Activated CD8-positive, alpha-beta T cell treated with anti-CD3 and anti-CD28 coated beads, Interleukin-2, amount 10 ng/mL, durations not matched to agents 7 days and 5 days (primary cell): Measurements from ENCODE around the gene CRHBP. TPM values are rescaled to one million over a fixed set of nuclear protein-coding genes. Genes with fewer than 3 reads are reported as not detected.
"Not testable (repeated sequence)": the region's sequence is repeated elsewhere in the genome, so short reads cannot be mapped to it uniquely, and the experiment has no call there.

Source experiments
- ATAC-seq: fragments of 150-1000 bp; cut with Tn5 transposase; one replicate; pipeline ENCODE4 v1.10.0; 2021; ENCODE audit warnings: moderate library complexity
- CTCF ChIA-PET: fragments of 350-600 bp; sonication (Branson Sonifier 250); formaldehyde crosslinking; loops from one replicate; lab custom pipeline; 2021; ENCODE audit warnings: antibody characterized with exemption; lab: Charles Lee
- POLR2A ChIA-PET: fragments of 350-600 bp; sonication (Branson Sonifier 250); formaldehyde crosslinking; loops from one replicate; lab custom pipeline; 2021; ENCODE audit warnings: antibody characterized with exemption; lab: Charles Lee
- DNase-seq: peaks from one replicate; pipeline ENCODE4 v3.0.0-alpha.2; 2020
- H3K27ac Mint-ChIP-seq: one replicate; pipeline ENCODE4 v1.8.0; 2021; ENCODE audit warnings: mild to moderate bottlenecking, mixed read lengths
- H3K27me3 Mint-ChIP-seq: one replicate; pipeline ENCODE4 v1.8.0; 2021; ENCODE audit warnings: low read depth, mixed read lengths
- H3K36me3 Mint-ChIP-seq: one replicate; pipeline ENCODE4 v1.8.0; 2021; ENCODE audit warnings: low read depth, mixed read lengths
- H3K4me1 Mint-ChIP-seq: one replicate; pipeline ENCODE4 v1.8.0; 2021; ENCODE audit warnings: low read depth, mixed read lengths
- H3K4me3 Mint-ChIP-seq: one replicate; pipeline ENCODE4 v1.8.0; 2021; ENCODE audit warnings: mild to moderate bottlenecking, mixed read lengths
- H3K9me3 Mint-ChIP-seq: one replicate; pipeline ENCODE4 v1.8.0; 2022; ENCODE audit warnings: mixed read lengths; ENCODE audit not compliant: insufficient read depth
- total RNA-seq, 2 experiments: library from RNA; stranded (reverse); gene quantifications; one replicate each; pipeline ENCODE4 v1.2.3, GENCODE V29; 2021

Gene CRHBP
- total RNA-seq, 2 experiments from 2014 or later, result 0.29 to 0.34 TPM

DNA sequence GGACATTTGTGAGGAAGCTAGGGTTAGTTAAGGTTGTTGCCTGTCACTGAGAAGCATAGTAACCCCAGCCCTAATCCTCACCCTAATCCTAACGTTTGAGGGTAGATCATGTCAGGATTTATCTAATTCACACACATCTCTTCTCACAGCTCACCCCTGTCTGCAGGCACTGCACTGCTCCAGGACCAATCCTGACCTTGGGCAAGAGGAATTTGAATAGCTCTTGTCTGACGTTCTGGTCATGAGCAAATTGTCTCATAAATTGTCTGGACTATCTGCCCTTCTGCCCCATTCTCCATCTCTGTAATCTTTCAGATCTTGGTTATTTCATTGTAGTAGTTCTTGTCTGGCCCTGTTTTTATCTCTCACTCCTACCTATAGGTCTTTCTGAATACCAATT, 18.7 kb downstream of the CRHBP start:
- Mint-ChIP-seq H3K27me3 (peaks cover 22% of the 10 kb centered on the region), H3K36me3 (no peaks in the 10 kb centered on the region), H3K9me3 (no peaks in the 10 kb centered on the region), H3K4me1 (no peaks in the 10 kb centered on the region), H3K4me3 (no peak overlapping the region), H3K27ac (no peak overlapping the region)
- ChIA-PET CTCF (no interaction called here), POLR2A (no interaction called here)
- ATAC-seq, result no peak
- DNase-seq, result no peak

DNA sequence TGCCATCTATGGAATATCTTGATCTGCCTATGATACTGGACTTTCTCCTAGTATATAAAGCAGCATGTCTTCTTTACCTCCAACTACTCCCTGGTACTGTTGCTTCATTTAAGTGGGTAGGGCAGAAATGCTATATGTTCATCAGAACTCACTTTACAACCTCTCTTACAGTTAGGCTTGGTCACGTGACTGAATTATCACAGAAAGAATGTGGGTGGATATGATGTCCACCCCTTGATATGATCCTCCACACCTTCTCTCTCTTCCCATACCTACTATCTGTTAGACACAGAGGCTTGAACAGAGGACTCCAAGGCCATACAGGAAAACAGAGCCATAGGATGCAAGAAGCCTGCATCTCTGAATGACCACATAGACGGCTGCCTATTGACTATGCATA, 19.8 kb downstream of the CRHBP start:
- H3K36me3 Mint-ChIP-seq, result no peaks in the 10 kb centered on the region
- no peaks in the 10 kb centered on the region for H3K9me3 Mint-ChIP-seq
- DNase-seq (no peak), ATAC-seq (no peak)
- peaks cover 23% of the 10 kb centered on the region for H3K27me3 Mint-ChIP-seq
- ChIA-PET CTCF (no interaction called here), POLR2A (no interaction called here)
- no peak overlapping the region for H3K27ac Mint-ChIP-seq
- no peaks in the 10 kb centered on the region for H3K4me1 Mint-ChIP-seq
- H3K4me3 Mint-ChIP-seq, result no peak overlapping the region

- peaks cover 21% of the 10 kb centered on the region for H3K27me3 Mint-ChIP-seq
- H3K36me3 Mint-ChIP-seq, result no peaks in the 10 kb centered on the region
Observed at GRCh38 chr5:76974785-76975184, 21.9 kb downstream of the CRHBP start.

DNA sequence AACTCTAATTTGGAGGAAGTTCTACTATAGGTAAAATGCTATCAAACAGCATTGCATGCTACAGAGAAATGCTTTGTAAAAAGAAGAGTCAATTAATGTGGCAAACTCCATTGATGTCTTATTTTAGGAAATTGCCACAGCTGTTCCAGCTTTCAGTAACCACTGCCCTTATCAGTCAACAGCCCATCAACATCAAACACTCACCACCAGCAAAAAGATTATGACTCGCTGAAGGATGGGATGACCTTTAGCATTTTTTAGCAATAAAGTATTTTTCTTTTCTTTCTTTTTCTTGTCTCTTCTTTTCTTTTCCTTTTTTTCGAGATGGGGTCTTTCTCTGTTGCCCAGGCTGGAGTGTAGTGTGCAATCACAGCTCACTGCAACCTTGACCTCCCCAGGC, 26.0 kb downstream of the CRHBP start:
- H3K36me3 Mint-ChIP-seq, result no peaks in the 10 kb centered on the region
- ChIA-PET POLR2A (no interaction called here), CTCF (no interaction called here)
- ATAC-seq, result no peak
- peaks cover 12% of the 10 kb centered on the region for H3K27me3 Mint-ChIP-seq
- no peak overlapping the region for H3K27ac Mint-ChIP-seq
- no peak for DNase-seq
- no peaks in the 10 kb centered on the region for H3K9me3 Mint-ChIP-seq
- H3K4me1 Mint-ChIP-seq, result no peaks in the 10 kb centered on the region
- no peak overlapping the region for H3K4me3 Mint-ChIP-seq

More at GRCh38 chr5:76974785-76975184, 21.9 kb downstream of the CRHBP start:
- Mint-ChIP-seq H3K9me3 (no peaks in the 10 kb centered on the region), H3K4me3 (no peak overlapping the region), H3K4me1 (no peaks in the 10 kb centered on the region), H3K27ac (no peak overlapping the region)
- DNase-seq (no peak), ATAC-seq (no peak)
- ChIA-PET POLR2A (no interaction called here), CTCF (no interaction called here)

DNA sequence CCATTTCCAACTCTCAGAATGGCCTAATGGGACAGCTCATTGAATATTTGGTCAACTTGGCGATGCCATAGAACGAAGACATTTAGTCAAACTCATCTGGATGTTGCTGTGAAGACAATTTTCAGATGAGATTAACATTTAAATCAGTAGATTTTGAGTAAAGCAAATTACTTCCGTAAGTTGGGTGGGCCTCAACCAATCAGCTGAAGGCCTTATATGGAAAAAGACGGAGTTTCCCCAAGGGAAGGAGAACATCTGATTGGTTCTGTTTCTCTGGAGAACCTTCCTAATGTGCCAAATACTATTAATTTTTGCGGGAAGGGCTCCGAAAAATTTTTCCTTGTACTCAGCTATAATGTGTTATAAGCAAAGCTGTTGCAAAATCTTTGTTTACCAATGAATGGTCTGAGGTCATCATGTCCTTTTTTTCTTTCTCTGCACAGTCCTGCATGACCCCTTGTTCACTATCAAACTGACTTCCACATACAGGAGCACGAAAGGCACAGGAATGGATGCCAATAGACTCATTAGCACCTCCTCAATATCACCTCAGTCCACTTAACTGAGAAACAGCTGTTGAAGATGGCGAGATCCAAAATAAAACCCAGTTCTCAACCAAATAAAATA, 27.8 kb downstream of the CRHBP start:
- Mint-ChIP-seq H3K27me3 (peaks cover 12% of the 10 kb centered on the region), H3K9me3 (no peaks in the 10 kb centered on the region), H3K36me3 (no peaks in the 10 kb centered on the region), H3K4me1 (no peaks in the 10 kb centered on the region), H3K4me3 (no peak overlapping the region), H3K27ac (no peak overlapping the region)
- no peak for DNase-seq
- POLR2A ChIA-PET, result no interaction called here
- CTCF ChIA-PET, result no interaction called here
- ATAC-seq, result no peak

DNA sequence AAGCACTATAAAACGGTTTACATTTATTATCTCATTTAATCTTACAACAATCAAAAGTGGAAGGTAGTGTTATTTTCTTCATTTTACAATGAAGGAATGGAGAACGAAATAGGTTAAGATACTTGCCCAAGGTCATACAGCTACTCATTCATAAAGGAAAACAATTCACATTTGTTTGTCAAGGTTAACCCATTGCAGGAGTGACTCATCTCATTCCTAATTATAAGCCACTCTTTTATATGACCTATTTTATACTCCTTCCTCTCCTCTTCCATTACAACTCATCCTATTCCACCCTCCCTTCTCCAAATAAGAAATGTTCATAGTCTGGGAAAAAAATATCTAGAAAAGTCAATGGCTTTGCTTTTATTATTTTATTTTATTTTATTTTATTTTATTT, 29.6 kb downstream of the CRHBP start:
- CTCF ChIA-PET, result no interaction called here

DNA sequence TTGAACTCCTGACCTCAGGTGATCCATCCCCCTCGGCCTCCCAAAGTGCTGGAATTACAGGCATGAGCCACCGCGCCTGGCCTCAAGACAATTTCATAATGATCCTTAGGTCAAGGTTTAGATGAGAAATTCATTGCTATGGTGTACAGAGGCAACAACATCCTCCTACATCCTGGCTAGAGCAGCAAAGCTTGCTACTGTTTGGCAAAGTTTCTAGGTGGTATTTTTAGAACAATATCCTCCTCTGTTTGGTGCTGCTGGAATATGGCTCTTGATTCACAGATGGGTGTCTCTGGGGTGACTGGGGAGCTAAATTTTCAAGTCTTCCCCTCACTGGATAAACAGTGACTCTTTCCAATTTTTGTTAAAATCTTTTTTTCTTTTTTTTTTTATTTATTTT, 30.6 kb downstream of the CRHBP start:
- H3K4me3 Mint-ChIP-seq, result no peak overlapping the region
- no peak for DNase-seq
- CTCF ChIA-PET, result no interaction called here
- POLR2A ChIA-PET, result no interaction called here
- no peaks in the 10 kb centered on the region for H3K9me3 Mint-ChIP-seq
- H3K27ac Mint-ChIP-seq, result no peak overlapping the region
- no peaks in the 10 kb centered on the region for H3K36me3 Mint-ChIP-seq
- ATAC-seq, result no peak
- peaks cover 5% of the 10 kb centered on the region for H3K27me3 Mint-ChIP-seq
- no peaks in the 10 kb centered on the region for H3K4me1 Mint-ChIP-seq

More for the DNA sequence above, 29.6 kb downstream of the CRHBP start:
- POLR2A ChIA-PET, result no interaction called here
- no peaks in the 10 kb centered on the region for H3K4me1 Mint-ChIP-seq
- H3K9me3 Mint-ChIP-seq, result no peaks in the 10 kb centered on the region
- ATAC-seq (no peak), DNase-seq (no peak)
- no peak overlapping the region for H3K4me3 Mint-ChIP-seq
- no peak overlapping the region for H3K27ac Mint-ChIP-seq
- H3K27me3 Mint-ChIP-seq, result peaks cover 10% of the 10 kb centered on the region
- H3K36me3 Mint-ChIP-seq, result no peaks in the 10 kb centered on the region

DNA sequence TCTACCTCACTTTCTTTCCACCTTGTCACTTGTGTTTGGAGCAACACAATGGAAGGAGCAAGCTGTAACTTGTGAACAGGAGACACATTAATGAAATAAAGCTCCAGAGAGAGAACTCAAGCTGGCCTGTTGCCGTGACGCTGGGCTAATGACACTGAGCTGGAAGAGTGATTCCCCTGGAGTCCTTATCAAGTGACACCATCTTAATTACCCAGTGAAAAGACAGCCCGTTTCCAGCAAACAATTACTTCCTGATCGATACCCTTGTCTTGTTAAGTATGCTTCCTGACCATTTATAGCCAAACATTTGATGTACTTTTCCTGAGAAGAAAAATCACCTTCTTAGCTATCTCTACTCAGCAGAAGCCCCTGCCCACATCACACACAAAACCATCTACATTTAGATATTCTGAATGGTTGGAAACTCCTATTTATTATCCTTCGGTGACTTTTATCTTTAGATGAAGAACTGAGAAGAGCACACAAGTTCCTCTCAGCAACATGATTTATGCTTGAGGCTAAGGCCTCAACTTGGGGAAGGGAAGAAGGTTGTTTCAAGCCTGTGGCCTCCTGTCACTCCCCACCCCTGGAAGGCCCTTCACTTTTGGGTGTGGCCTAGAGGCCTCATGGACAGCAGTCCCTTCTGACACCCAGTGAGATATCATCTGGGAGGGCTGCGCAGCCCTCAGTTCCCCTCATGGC, 34.1 kb downstream of the CRHBP start:
- Mint-ChIP-seq H3K27me3 (no peaks in the 10 kb centered on the region), H3K36me3 (no peaks in the 10 kb centered on the region)

DNA sequence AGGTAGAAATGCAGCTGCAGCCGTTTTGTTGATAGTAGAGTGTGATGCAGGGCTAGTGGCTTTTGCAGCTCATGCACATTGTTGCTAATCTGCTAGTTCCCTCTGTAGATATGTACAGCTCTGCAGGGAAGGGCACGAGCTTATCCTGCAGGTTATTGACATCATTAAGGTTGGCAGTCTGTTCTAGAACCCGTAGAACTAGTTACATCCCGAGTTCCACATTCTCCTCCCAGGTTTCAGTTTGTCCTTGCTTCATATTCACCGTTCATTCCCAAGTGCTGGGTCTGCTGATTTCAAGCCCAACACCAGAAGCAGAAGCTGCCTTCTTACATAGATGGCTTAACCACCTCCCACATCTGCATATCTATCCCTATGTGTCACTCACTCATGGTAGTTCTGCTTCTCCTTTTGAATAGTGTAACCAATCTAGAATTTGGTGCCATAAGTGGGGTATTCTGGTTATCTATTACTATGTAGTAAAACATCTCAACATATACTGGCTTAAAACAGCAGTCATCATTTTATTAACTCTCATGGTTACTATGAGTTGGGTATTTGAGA, 38.1 kb downstream of the CRHBP start:
- no peak overlapping the region for H3K27ac Mint-ChIP-seq
- POLR2A ChIA-PET, result no interaction called here
- H3K9me3 Mint-ChIP-seq, result no peaks in the 10 kb centered on the region
- no peaks in the 10 kb centered on the region for H3K36me3 Mint-ChIP-seq
- no peak overlapping the region for H3K4me3 Mint-ChIP-seq
- ATAC-seq (no peak), DNase-seq (no peak)
- CTCF ChIA-PET, result interaction anchor here (0.6 kb wide), 1 partner anchor 409 kb away, joined by 3 read pairs; no protein-coding TSS in a partner anchor
- H3K4me1 Mint-ChIP-seq, result no peaks in the 10 kb centered on the region
- no peaks in the 10 kb centered on the region for H3K27me3 Mint-ChIP-seq

More for the DNA sequence above, 34.1 kb downstream of the CRHBP start:
- CTCF ChIA-PET, result interaction anchor here (1.1 kb wide), 1 partner anchor 32 kb away, joined by 3 read pairs; no protein-coding TSS in a partner anchor
- no peaks in the 10 kb centered on the region for H3K4me1 Mint-ChIP-seq
- DNase-seq (no peak), ATAC-seq (no peak)
- H3K9me3 Mint-ChIP-seq, result no peaks in the 10 kb centered on the region
- no peak overlapping the region for H3K4me3 Mint-ChIP-seq
- no peak overlapping the region for H3K27ac Mint-ChIP-seq
- POLR2A ChIA-PET, result no interaction called here

DNA sequence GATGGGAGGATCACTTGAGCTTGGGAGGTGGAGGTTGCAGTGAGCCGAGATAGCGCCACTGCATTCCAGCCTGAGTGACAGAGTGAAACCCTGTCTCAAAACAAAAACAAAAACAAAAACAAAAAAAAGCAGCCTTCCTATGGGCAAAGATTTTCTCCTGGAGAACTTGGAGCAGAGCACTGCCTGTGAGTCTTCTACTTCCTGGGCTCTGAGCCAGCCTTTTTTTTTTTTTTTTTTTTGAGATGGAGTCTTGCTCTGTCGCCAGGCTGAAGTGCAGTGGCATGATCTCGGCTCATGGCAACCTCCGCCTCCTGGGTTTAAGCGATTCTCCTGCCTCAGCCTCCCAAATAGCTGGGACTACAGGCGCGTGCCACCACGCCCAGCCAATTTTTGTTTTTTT, 40.6 kb downstream of the CRHBP start:
- POLR2A ChIA-PET, H3K27ac Mint-ChIP-seq, H3K4me1 Mint-ChIP-seq, DNase-seq, H3K36me3 Mint-ChIP-seq, H3K4me3 Mint-ChIP-seq, H3K27me3 Mint-ChIP-seq, CTCF ChIA-PET, H3K9me3 Mint-ChIP-seq, ATAC-seq: not testable (repeated sequence)

- H3K27ac Mint-ChIP-seq, result no peak overlapping the region
- H3K27me3 Mint-ChIP-seq, result peaks cover 15% of the 10 kb centered on the region
- ATAC-seq (no peak), DNase-seq (no peak)
- peaks cover 5% of the 10 kb centered on the region for H3K9me3 Mint-ChIP-seq
- ChIA-PET CTCF (interaction anchor here (0.6 kb wide), 1 partner anchor 12 kb away, joined by 3 read pairs; no protein-coding TSS in a partner anchor), POLR2A (no interaction called here)
- no peak overlapping the region for H3K4me3 Mint-ChIP-seq
- H3K4me1 Mint-ChIP-seq, result no peaks in the 10 kb centered on the region
- H3K36me3 Mint-ChIP-seq, result no peaks in the 10 kb centered on the region
Observed at GRCh38 chr5:76994337-76994736, 41.5 kb downstream of the CRHBP start.

DNA sequence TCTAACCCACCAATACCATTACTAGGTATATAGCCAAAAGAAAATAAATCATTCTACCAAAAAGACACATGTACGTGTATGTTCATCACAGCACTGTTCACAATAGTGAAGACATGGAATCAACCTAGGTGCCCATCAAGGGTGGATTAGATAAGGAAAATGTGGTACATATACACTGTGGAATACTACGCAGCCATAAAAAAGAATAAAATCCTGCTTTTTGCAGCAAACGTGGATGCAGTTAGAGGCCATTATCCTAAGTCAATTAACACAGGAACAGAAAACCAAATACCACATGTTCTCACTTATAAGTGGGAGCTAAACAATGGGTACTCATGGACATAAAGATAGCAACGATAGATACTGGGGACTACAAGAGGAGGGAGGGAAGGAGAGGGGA, 45.4 kb downstream of the CRHBP start:
- CTCF ChIA-PET, H3K4me1 Mint-ChIP-seq, DNase-seq, ATAC-seq, H3K27ac Mint-ChIP-seq, H3K9me3 Mint-ChIP-seq, H3K36me3 Mint-ChIP-seq, H3K4me3 Mint-ChIP-seq: not testable (repeated sequence)
- POLR2A ChIA-PET, result interaction anchor here (0.6 kb wide), 1 partner anchor 394 kb away, joined by 3 read pairs; no protein-coding TSS in a partner anchor
- peaks cover 25% of the 10 kb centered on the region for H3K27me3 Mint-ChIP-seq
